Omental fat pad (tissue), 4 donors: ENCODE measurements around the gene ATXN7. TPM values are rescaled to one million over a fixed set of nuclear protein-coding genes. Genes with fewer than 3 reads are reported as not detected.

Experiments used
- ATAC-seq: fragments of 150-250 bp; one replicate; pipeline ENCODE4 v1.9.1; 2016; ENCODE audit warnings: mild to moderate bottlenecking, moderate library complexity; ENCODE audit not compliant: low FRiP score
- DNase-seq: peaks from one replicate; pipeline ENCODE4 v3.0.0-alpha.2; 2019; ENCODE audit warnings: low spot score
- CTCF ChIP-seq, 3 donors: fragments of 450-650 bp; IDR thresholded peaks; one replicate each; pipeline ENCODE4 v1.5.1; 2016 to 2017; ENCODE audit warnings: antibody characterized with exemption in 3 of 3, mild to moderate bottlenecking in 3 of 3, moderate library complexity in 2 of 3
- total RNA-seq, 4 donors: library from RNA; depleted of rRNA; stranded (reverse); fragments of >200 nt; gene quantifications; one replicate each; pipeline ENCODE4 v1.1.0, GENCODE V29; 2016

Gene ATXN7
- total RNA-seq, 4 donors from 2014 or later: 22.5 to 74.5 (median 31.1) TPM

GRCh38 chr3:63830526-63830925, 33.1 kb upstream of the ATXN7 start:
- DNase-seq (no peak), ATAC-seq (no peak)
- TF ChIP-seq CTCF (IDR thresholded peaks at IDR 0.05): no peak

- TF ChIP-seq CTCF (IDR thresholded peaks at IDR 0.05): no peak
- ATAC-seq: no peak
- no peak for DNase-seq
Observed at GRCh38 chr3:63832395-63832794, 31.3 kb upstream of the ATXN7 start.

DNA sequence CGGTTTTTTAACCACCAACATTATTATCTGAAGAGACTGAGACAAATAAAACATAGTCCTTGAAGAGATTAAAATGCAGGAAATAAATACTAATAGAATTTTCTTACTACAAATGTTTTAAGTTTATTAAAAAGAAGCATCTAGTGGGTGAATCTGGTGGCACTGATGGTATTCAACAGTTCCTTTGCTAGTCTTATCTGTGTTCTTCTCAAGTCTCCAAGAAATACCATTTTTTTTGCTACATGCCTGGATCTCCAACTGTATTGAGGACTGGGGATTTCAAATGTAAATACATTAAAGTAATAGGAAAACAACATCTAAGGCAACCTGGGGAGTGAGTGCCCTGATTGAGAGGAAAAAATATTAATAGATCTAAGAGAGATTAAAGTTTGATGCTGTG, 22.0 kb upstream of the ATXN7 start:
- TF ChIP-seq CTCF (IDR thresholded peaks at IDR 0.05): no peak
- no peak for ATAC-seq
- DNase-seq: no peak

DNA sequence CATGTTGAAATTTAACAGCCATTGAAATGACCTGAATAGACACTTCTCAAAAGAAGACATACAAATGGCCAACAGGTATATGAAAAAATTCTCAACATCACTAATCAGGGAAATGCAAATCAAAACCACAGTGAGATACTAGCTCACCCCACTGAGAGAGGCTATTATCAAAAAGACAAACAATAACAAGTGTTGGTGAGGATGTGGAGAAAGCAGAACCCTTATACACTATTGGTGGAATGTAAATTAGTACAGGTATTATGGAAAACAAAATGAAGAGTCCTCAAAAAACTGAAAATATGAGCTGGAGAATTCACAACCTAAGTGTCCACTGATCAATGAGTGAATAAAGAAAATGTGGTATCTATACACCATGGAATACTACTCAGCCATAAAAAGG, 21.5 kb upstream of the ATXN7 start:
- DNase-seq (no peak), ATAC-seq (no peak)
- no peak for TF ChIP-seq CTCF (IDR thresholded peaks at IDR 0.05)

DNA sequence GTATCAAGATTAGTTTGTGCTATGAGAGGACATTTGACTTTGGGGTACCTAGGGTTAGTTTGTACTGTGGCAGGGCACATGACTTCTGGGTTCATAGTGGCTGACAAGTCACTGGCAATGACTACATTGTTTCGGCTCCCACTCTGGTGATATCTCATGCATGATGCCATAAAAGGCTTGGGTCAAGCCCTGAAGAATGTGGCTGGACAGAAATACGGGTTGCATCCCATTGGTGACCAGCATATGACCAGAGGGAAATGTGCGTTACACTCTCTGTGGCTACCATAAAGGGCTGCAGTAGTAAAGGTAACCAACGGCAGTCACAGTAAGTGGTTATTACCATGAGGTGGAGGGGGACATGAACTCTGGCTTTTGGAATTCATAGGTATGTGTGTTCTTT, 18.5 kb upstream of the ATXN7 start:
- no peak for DNase-seq
- no peak for TF ChIP-seq CTCF (IDR thresholded peaks at IDR 0.05)
- ATAC-seq: no peak

GRCh38 chr3:63847718-63848450, 15.8 kb upstream of the ATXN7 start:
- TF ChIP-seq CTCF (IDR thresholded peaks at IDR 0.05): no peak
- ATAC-seq (no peak), DNase-seq (no peak)

DNA sequence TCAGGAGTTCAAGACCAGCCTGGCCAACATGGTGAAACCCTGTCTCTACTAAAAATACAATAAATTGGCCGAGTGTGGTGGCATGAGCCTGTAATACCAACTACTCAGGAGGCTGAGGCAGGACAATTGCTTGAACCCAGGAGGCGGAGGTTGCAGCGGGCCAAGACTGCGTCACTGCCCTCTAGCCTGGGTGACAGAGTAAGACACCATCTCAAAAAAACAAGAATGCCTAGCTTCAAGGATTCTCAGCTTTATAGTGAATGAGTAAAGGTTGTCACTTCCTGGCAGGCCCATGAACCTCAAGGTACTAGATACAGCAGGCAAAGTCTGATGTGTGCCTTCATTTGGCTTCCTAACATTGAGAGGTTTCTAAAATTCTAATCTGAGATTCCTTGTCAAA, 14.5 kb upstream of the ATXN7 start:
- TF ChIP-seq CTCF (IDR thresholded peaks at IDR 0.05): no peak
- ATAC-seq: no peak
- no peak for DNase-seq
